Neural cell (in vitro differentiated cells): ENCODE data around the gene HLA-DMA.

Experiments
- CTCF ChIP-seq: fragments of 450-650 bp; IDR thresholded peaks from 2 replicates; pipeline ENCODE4 v1.5.1; 2014; ENCODE audit warnings: antibody characterized with exemption, mild to moderate bottlenecking, moderate library complexity; ENCODE audit not compliant: poor library complexity, severe bottlenecking
- EP300 ChIP-seq: fragments of 450-650 bp; conservative IDR thresholded peaks from 2 replicates; pipeline ENCODE4 v1.6.1; 2014; ENCODE audit warnings: antibody characterized with exemption, mild to moderate bottlenecking, moderate library complexity; ENCODE audit not compliant: poor library complexity, severe bottlenecking
- EZH2 ChIP-seq: fragments of 200-600, 300-800 bp; shearing (Covaris generic), sonication (generic); IDR thresholded peaks from 2 replicates; pipeline ENCODE4 v1.6.1; 2014; ENCODE audit warnings: antibody characterized with exemption, low read length, borderline replicate concordance, mild to moderate bottlenecking; ENCODE audit not compliant: insufficient read depth, poor library complexity, severe bottlenecking
- MXI1 ChIP-seq: fragments of 450-650 bp; conservative IDR thresholded peaks from 2 replicates; pipeline ENCODE4 v1.6.1; 2014; ENCODE audit warnings: antibody characterized with exemption, mild to moderate bottlenecking; ENCODE audit not compliant: poor library complexity, severe bottlenecking
- POLR2AphosphoS5 ChIP-seq: IDR thresholded peaks from 2 replicates; pipeline ENCODE4 v1.6.1; 2012
- RAD21 ChIP-seq: fragments of 450-650 bp; conservative IDR thresholded peaks from 2 replicates; pipeline ENCODE4 v1.6.1; 2014; ENCODE audit warnings: antibody characterized with exemption, mild to moderate bottlenecking, moderate library complexity
- REST ChIP-seq: IDR thresholded peaks from 2 replicates; pipeline ENCODE4 v1.6.1; 2012; ENCODE audit warnings: borderline replicate concordance
- SMC3 ChIP-seq: fragments of 450-650 bp; conservative IDR thresholded peaks from 2 replicates; pipeline ENCODE4 v1.6.1; 2014; ENCODE audit warnings: antibody characterized with exemption, mild to moderate bottlenecking, moderate library complexity; ENCODE audit not compliant: poor library complexity
- TAF1 ChIP-seq: IDR thresholded peaks from 2 replicates; pipeline ENCODE4 v1.6.1; 2012; ENCODE audit warnings: low read depth

- TF ChIP-seq REST (no peak), RAD21 (no peak), MXI1 (no peak), CTCF (no peak), EZH2 (no peak), POLR2AphosphoS5 (no peak), TAF1 (no peak), SMC3 (no peak), EP300 (no peak)
These were observed 21.8 kb upstream of the HLA-DMA start for GRCh38 chr6:32974541-32975308.
